ENCODE measurements around the gene PPP1R1C. TPM values are rescaled to one million over a fixed set of nuclear protein-coding genes. Genes with fewer than 3 reads are reported as not detected.

PPP1R1C gene
- total RNA-seq, 2 donors from 2014 or later, result not detected

GRCh38 chr2:182166406-182166805 is 180.8 kb downstream of the PPP1R1C start:
- DNase-seq (ENCODE audit: low spot score in 2 of 2), result no peak
- ATAC-seq, result no peak
- Mint-ChIP-seq H3K36me3 (no peaks in the 10 kb centered on the region), H3K9me3 (no peaks in the 10 kb centered on the region), H3K27ac (no peak overlapping the region)

- Mint-ChIP-seq H3K9me3 (no peaks in the 10 kb centered on the region), H3K27ac (no peak overlapping the region), H3K36me3 (no peaks in the 10 kb centered on the region)
- DNase-seq (ENCODE audit: low spot score in 2 of 2), result no peak
- no peak for ATAC-seq
Observed at GRCh38 chr2:182166841-182167240, 181.2 kb downstream of the PPP1R1C start.

Other genes with a start within 250 kb of the PPP1R1C start
- 10 to 100 TPM; 35.3 to 70.5 TPM for gene ITPRID2, start 94.1 kb upstream of the PPP1R1C start, total RNA-seq

Data from activated naive CD4-positive, alpha-beta T cell treated with anti-CD3 and anti-CD28 coated beads, Interleukin-2, amount 50 U/mL, for 72 hours (primary cell).